ENCODE results near the gene DHX32.
"Not testable (repeated sequence)": the region's sequence is repeated elsewhere in the genome, so short reads cannot be mapped to it uniquely, and the experiment has no call there.

DNA sequence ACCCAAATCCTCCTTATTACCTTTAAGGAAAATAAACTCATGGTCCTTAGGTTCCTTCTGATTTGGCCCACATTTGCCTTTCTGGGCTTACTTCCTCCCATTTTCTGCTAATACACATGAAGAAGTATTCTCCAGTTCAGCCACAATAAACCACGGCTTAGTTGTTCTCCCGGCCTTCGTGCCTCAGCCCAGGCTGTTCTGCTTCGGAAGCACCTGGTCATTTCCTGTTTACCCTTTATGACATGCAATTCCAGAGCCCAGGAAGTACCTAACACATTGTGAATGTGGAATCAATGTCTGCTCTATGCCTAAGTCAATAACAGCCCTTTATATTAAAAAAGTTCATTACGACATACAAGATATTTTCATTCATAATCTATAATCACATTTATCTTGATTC, 11.3 kb upstream of the DHX32 start:
- TF ChIP-seq, protein P1, sequence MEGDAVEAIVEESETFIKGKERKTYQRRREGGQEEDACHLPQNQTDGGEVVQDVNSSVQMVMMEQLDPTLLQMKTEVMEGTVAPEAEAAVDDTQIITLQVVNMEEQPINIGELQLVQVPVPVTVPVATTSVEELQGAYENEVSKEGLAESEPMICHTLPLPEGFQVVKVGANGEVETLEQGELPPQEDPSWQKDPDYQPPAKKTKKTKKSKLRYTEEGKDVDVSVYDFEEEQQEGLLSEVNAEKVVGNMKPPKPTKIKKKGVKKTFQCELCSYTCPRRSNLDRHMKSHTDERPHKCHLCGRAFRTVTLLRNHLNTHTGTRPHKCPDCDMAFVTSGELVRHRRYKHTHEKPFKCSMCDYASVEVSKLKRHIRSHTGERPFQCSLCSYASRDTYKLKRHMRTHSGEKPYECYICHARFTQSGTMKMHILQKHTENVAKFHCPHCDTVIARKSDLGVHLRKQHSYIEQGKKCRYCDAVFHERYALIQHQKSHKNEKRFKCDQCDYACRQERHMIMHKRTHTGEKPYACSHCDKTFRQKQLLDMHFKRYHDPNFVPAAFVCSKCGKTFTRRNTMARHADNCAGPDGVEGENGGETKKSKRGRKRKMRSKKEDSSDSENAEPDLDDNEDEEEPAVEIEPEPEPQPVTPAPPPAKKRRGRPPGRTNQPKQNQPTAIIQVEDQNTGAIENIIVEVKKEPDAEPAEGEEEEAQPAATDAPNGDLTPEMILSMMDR (IDR thresholded peaks at IDR 0.05): not testable (repeated sequence)
- not testable (repeated sequence) for TF ChIP-seq POLR2A (IDR thresholded peaks at IDR 0.05)
